GM21526 (cell line): Measurements from ENCODE around the gene PIK3R2.
"Not testable (repeated sequence)": the region's sequence is repeated elsewhere in the genome, so short reads cannot be mapped to it uniquely, and the experiment has no call there.

ENCODE experiments used
- ATAC-seq: cut with Tn5 transposase; IDR thresholded peaks from one replicate; pipeline ENCODE4 v1.9.1; 2021; ENCODE audit warnings: moderate library complexity; ENCODE audit not compliant: unreplicated experiment, low FRiP score

Gene PIK3R2

GRCh38 chr19:18152817-18153555 lies at the start of gene PIK3R2:
Gene PIK3R2, plus strand, starts transcription at chr19:18153163. Its CDS starts 2,717 bp downstream, at chr19:18155880.
- peak; percentile 68 for ATAC-seq

- ATAC-seq = no peak
Observed at GRCh38 chr19:18104793-18105131, 48.2 kb upstream of the PIK3R2 start.

- ATAC-seq = not testable (repeated sequence)
Observed at GRCh38 chr19:18105259-18105658, 47.7 kb upstream of the PIK3R2 start.

GRCh38 chr19:18107235-18107634 lies 45.7 kb upstream of the PIK3R2 start:
- no peak for ATAC-seq

- no peak for ATAC-seq
Observed at GRCh38 chr19:18108897-18109296, 44.1 kb upstream of the PIK3R2 start.

- ATAC-seq = no peak
Observed at GRCh38 chr19:18109341-18109732, 43.6 kb upstream of the PIK3R2 start.

- no peak for ATAC-seq
Observed at GRCh38 chr19:18109733-18110608, 43.0 kb upstream of the PIK3R2 start.

GRCh38 chr19:18110609-18111232 lies 42.2 kb upstream of the PIK3R2 start:
- no peak for ATAC-seq

GRCh38 chr19:18112989-18113478 lies 39.9 kb upstream of the PIK3R2 start:
- ATAC-seq = no peak

- no peak for ATAC-seq
Observed at GRCh38 chr19:18113827-18114226, 39.1 kb upstream of the PIK3R2 start.

- ATAC-seq = no peak
Observed at GRCh38 chr19:18114483-18114882, 38.5 kb upstream of the PIK3R2 start.

GRCh38 chr19:18117364-18117691 lies 35.6 kb upstream of the PIK3R2 start:
- no peak for ATAC-seq

- no peak for ATAC-seq
Observed at GRCh38 chr19:18117692-18118378, 35.1 kb upstream of the PIK3R2 start.

GRCh38 chr19:18118420-18119012 lies 34.4 kb upstream of the PIK3R2 start:
- ATAC-seq = no peak

GRCh38 chr19:18119013-18119716 lies 33.8 kb upstream of the PIK3R2 start:
- no peak for ATAC-seq

- ATAC-seq = no peak
Observed at GRCh38 chr19:18119717-18120105, 33.3 kb upstream of the PIK3R2 start.

- no peak for ATAC-seq
Observed at GRCh38 chr19:18120127-18120526, 32.8 kb upstream of the PIK3R2 start.

- ATAC-seq = no peak
Observed at GRCh38 chr19:18121166-18121565, 31.8 kb upstream of the PIK3R2 start.

GRCh38 chr19:18122424-18122823 lies 30.5 kb upstream of the PIK3R2 start:
- ATAC-seq = no peak
